Fibroblast of skin of right quadriceps (primary cell): Measurements from ENCODE around the gene INO80B.
"Not testable (repeated sequence)": the region's sequence is repeated elsewhere in the genome, so short reads cannot be mapped to it uniquely, and the experiment has no call there.

ENCODE experiments used
- DNase-seq: peaks from one replicate; pipeline ENCODE4 v3.0.0-alpha.2; 2013

Gene INO80B

DNA sequence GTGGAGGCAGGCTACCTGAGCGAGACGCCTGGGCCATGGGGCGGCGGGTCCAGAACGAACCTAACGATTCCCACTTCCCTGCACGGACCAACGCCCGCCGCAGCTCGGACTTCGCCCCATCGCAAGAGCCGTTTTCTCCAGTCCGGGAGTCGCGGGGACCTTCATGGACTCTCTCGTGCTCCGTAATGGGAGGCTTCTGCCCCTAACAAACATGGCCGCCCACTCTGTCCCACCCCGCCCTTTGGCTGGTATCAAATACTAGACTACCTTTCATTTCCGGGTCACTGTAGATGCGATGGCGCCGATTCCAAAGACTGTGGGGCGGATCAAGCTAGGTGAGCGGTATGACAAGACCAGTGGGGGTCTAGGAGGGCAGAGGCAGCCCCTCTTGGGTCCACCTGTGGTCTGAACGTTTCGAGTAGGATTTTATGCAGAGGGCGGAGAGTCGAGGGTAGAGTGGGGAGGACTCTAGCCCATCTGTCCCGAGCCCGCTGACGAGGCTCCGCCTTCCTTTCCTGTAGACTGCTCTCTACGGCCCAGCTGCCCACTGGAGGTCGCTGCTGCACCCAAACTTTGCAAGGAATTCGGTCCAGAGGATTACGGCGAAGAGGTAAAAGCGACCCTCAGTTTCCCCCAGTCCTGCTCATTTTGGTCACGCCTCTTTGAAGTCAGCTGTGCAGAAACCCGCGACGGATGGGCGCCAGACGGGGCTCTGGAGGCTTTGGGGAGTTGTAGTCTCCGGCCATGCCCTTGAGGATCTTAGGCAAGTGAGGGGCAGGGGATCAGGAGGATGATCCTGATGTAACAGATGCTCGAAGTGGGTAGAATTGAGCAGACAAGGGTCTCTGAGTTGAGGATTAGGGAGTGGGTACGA is 28.2 kb downstream of the INO80B start, which contains the start of the genes CCDC142 and TTC31:
Gene CCDC142 (minus strand): TSS at position 198 of the 874 bp plus-strand sequence. CDS start 161 bp downstream, at position 37.
Gene TTC31 (plus strand): TSS at position 281 of the 874 bp plus-strand sequence. CDS start 15 bp downstream, at position 296.
- peak; percentile 95 for DNase-seq

DNA sequence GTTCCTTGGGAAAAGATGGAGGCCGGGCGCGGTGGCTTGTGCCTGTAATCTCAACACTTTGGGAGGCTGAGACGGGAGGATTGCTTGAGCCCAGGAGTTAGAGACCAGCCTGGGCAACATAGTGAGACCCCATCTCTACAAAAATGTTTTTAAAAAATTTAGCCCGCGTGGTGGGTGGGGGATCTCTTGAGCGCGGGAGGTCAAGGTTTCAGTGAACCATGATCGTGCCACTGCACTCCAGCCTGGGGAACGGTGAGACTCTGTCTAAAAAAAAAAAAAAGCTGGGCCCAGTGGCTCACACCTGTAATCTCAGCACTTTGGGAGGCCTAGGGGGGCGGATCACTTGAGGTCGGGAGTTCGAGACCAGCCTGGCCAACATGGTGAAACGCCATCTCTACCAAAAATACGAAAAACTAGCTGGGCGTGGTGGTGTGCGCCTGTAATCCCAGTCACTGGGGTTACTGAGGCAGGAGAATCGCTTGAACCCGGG is 28.8 kb downstream of the INO80B start:
- not testable (repeated sequence) for DNase-seq

DNA sequence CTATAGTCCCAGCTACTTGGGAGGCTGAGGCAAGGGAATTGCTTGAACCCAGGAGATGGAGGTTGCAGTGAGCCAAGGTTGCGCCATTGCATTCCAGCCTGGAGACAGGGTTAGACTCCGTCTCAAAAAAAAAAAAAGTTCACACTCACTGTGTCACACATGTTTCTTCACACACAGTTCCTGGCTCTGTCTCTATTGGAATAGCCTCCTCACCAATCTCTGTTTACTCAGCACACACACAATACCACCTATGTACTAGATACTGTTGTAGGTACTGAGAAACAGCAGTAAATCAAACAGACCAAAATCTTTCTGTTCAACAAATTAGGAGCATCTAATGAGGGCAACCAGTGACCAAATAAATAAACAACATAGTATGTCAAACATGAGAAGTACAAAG is 31.3 kb downstream of the INO80B start:
- no peak for DNase-seq

DNA sequence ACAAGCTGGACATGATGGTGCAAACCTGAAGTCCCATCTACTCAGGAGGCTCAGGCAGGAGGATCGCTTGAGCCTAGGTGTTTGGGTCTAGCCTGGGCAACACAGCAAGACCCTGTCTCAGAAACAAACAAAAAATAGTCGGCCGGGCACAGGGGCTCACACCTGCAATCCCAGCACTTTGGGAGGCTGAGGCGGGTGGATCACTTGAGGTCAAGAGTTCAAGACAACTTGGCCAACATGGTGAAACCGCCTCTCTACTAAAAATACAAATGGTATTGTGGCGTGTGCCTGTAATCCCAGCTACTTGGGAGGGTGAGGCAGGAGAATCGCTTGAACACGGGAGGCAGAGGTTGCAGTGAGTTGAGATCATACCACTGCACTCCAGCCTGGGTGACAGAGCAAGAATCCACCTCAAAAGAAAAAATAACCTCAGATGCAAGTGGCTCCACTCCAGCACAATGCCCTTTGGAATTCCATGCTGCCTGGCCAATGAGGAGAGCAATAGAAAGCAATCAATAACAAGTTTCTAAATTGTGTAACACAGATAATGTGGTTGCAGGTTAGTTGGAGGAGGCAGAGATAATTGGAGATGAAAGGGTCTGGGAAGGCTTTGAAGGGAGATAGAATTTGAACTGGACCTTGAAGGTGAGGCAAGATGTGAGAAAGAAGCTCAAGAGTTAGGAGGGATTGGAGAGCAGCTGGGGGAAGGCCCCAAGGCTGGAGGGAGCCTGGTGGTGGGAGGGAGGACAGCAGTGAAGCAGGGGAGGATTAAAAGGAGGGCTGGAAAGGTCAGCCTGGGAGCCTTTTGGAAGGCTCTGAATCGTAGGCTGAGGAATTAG is 34.0 kb downstream of the INO80B start:
- DNase-seq, result no peak

DNA sequence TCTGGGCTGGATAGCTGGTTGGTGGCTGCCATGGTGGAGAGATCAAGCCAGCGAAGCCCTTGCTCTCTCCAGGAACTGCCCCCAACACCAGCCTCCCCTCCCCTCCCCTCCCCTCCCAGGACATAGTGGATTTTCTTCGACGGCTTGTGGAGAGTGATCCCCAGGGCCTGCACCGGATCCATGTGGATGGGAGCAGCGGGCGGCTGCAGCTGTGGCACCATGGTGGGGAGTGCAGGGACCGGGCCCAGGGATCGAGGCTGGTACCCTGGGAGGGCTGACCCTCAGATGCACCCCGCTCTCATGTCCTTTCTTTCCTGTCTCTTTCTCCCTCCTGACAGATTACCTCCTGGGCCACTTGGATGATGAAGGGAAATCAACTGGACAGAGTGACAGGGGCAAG is 35.0 kb downstream of the INO80B start:
- DNase-seq, result no peak

- DNase-seq, result no peak
Measured at GRCh38 chr2:74491648-74492544, 37.0 kb downstream of the INO80B start.

DNA sequence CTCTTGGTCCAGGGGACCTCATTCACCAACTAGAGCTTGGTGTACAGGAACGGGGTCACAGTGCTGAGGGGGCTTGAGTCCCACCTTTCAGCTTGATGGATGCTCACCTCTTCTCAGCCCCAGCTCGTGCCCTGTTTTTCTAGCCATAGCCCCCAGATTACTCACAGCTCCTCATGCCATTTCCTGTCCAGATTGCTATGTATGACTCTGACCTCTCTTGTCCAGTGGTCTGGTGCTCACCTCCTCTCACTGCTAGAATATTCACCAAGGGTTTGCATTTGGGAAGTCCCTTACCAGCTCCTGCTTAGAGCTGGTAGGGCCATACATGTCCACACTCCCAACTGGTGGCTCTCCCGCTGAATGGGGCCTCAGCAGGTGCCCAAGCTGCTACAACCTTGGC is 38.7 kb downstream of the INO80B start:
- no peak for DNase-seq

- DNase-seq, result no peak
Measured at GRCh38 chr2:74495440-74495839, 40.6 kb downstream of the INO80B start.

DNA sequence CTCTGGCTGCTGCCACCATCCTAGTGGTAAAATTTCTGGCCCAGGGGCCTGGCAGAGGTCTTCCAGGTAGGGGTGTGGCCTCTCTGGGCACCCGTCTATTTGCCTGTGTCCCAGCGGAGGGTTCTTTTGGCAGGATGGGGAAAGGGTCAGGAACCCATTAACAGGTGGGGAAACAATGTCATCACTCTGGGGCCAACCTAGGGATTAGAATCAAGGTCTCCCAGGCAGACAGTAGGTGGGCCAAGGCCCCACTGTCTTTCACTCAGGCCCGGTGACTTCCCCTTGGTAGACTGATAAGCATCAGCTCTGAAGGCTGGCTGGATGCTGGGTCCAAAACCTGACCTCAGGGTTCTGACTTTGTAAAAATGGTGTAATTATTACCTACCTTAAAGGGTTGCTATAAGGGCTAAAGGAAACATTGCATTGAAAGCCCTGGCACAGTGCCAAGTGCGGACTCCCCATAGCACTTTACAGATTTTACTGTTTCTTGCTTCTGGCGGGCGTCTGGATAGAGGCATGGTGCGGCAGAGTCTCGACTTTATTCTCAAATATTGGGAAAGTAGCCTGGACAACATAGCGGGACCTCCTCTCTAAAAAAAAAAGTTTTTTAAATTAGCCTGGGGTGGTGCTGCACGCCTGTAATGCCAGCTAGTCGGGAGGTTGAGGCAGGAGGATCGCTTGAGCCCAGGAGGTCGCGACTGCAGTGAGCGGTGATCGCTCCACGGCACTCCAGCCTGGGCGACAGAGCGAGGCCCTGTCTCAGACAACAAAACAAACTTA is 42.3 kb downstream of the INO80B start:
- no peak for DNase-seq

GRCh38 chr2:74497777-74498499 is 43.1 kb downstream of the INO80B start:
- no peak for DNase-seq

DNA sequence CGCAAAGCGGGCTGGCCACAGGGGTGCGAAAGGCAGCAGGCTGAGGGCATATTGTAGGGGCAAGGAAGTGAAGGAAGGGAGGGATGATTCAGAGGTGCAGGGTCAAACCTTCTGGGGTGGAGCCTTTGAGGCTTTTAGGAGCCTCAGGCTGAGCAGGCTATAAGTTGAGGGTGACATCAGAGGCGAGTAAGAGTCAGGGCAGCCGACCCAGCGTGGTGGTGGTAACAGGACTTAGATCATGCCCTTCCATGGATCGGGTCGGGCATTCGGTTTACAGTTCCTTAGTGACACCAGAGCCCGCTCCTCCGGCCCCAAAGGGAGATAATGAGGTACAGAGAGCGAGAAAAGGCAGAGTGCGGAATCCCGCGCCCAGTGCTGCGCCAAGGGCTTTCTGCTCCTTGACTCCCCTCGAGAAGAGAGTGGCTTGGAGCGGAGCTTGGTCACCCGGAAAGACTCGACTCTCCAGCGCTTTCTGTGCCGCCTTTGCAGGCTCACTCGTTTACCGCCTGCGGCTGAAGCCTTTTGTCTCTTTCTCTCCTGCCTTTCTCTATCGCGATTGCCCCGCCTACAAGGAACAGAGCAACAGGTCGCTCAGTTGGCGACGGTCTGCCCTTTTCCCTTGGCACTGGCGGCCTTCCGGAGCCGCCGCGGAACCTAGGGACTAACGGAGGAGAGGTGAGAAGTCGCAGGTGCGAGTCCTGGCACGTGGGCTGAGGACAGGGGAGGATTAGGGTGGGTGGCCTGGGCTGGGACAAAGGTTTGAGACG is 43.8 kb downstream of the INO80B start:
- DNase-seq, result no peak

- DNase-seq, result no peak
Measured at GRCh38 chr2:74499267-74499939, 44.5 kb downstream of the INO80B start, which contains the start of gene LBX2. TSS of gene LBX2 (minus strand) at chr2:74499603. CDS start at chr2:74499537, 66 bp downstream.

DNA sequence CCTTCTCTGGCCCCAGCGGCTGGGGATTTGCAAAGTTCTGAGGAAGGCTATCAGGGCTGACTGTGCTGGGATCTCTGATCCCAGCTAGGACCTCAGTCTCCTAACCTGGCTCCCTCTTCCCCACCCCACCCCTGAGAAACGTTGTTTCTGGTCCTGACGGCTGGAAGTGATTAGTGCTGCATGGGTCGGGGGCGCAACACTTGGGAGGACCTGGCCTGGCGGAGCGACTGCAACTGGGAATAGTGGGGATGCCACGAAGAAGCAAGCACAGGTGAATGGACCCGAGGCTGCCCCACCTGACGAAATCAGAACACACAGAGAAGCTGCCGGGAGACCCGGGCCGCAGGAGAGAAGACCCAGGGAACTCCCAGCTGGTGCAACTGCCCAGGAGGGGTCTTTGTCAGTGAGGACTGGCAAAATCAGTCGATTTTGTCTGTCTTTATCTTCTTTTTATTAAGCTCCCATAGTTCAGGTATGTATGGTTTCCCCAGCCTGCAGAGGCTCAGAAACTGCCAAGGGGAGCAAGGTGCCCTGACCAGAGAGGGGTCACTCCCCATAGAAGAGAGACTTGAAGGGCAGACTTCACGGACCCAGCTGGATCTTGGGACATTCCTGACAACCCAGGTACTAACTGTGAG is 45.2 kb downstream of the INO80B start:
- DNase-seq, result no peak

- DNase-seq, result no peak
Measured at GRCh38 chr2:74500578-74500946, 45.7 kb downstream of the INO80B start.

DNA sequence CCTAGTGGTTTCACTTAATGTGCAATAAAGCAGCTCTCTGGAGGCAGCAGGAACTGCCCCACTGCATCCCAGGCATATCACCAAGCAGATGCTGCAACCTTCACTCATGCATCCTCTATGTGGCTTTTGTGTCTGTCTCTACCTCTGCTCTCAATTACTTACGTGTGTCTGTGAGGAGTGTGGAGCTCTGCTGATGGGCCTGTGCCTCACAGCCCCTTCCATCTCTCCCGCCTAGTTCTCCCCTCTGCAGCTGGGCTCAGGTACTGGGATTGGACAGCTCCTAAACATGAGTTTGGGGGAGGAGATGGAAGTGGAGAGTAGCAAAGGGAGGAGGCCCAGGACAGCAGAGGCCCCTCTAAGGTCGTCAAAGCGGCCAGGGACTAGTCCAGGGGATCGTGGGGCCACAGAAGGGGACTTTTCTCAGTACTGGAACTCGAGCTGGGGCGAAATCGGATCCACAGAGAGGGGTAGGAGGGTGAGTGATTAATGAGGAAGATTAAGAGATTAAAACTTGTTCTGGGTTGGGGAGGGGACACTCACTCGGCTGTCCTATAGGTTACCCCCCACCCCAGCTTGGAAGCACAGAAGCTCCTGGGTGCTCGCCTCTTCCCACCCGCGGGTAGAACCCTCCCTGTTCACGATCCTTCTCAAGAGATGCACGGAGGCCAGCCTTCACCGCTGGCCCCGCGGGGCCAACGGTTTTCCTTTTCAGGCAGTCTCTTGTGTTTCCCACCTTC is 46.6 kb downstream of the INO80B start:
- no peak for DNase-seq

DNA sequence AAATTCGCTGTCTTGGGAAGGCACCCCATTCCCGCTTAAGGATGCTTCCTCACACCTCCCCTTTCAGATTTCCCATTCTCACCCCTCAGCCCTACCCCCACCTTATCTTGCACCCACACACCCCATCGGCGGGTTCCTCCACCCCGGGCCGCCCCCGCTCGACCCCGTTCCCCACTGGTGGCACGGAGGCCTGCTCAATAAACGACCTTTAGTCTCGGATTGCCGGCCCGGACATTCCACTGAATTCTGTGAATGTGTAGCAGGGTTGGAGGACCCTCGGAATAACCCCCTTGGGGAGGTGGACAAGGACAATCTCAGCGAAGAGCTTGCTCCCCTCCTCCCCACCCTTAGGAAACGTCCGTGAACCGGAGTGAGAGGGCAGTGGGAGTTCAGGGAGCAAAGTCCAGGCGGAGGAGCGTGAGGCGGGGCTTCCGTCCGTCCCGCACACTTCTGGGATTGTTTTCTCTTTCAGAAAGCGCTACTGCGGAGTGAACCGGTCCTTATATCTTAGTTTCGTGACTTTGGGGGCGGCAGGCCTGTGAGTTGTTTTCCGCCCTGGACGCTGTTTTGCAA is 47.3 kb downstream of the INO80B start:
- DNase-seq, result no peak

GRCh38 chr2:74502720-74503505 is 48.0 kb downstream of the INO80B start:
- DNase-seq, result peak; percentile 66
